Astrocyte (in vitro differentiated cells and primary cell): ENCODE data around the gene USH1C. TPM values are rescaled to one million over a fixed set of nuclear protein-coding genes. Genes with fewer than 3 reads are reported as not detected.

Experiments used
- DNase-seq: peaks from one replicate; pipeline ENCODE4 v3.0.0-alpha.2; 2010; ENCODE audit warnings: low read depth
- FAIRE-seq: peaks from 2 replicates; lab custom pipeline; 2011; peaks lifted over from hg19 to GRCh38; lab: Jason Lieb, UNC
- H2AFZ ChIP-seq: 2 replicates; pipeline ENCODE4 v1.6.0; 2012; ENCODE audit warnings: low read depth, low read length, inconsistent platforms
- H3K27ac ChIP-seq: 2 replicates; pipeline ENCODE4 v1.5.1; 2011; ENCODE audit warnings: low read depth, low read length, inconsistent platforms
- H3K27me3 ChIP-seq: 2 replicates; pipeline ENCODE4 v1.6.0; 2011; ENCODE audit warnings: low read length, inconsistent platforms; ENCODE audit not compliant: insufficient read depth
- H3K36me3 ChIP-seq: 2 replicates; pipeline ENCODE4 v1.5.1; 2011; ENCODE audit warnings: low read length, inconsistent platforms; ENCODE audit not compliant: insufficient read depth
- H3K4me1 ChIP-seq: 2 replicates; pipeline ENCODE4 v1.5.1; 2011; ENCODE audit warnings: low read length, inconsistent platforms; ENCODE audit not compliant: insufficient read depth
- H3K4me2 ChIP-seq: 2 replicates; pipeline ENCODE4 v1.6.0; 2012; ENCODE audit warnings: low read length, inconsistent platforms
- H3K4me3 ChIP-seq: 2 replicates; pipeline ENCODE4 v1.5.1; 2011; ENCODE audit warnings: low read depth, mild to moderate bottlenecking, low read length, inconsistent platforms; ENCODE audit not compliant: insufficient read depth
- H3K79me2 ChIP-seq: 2 replicates; pipeline ENCODE4 v1.6.0; 2012; ENCODE audit warnings: mild to moderate bottlenecking, low read length, inconsistent platforms; ENCODE audit not compliant: insufficient read depth
- H3K9ac ChIP-seq: 2 replicates; pipeline ENCODE4 v1.6.0; 2012; ENCODE audit warnings: mild to moderate bottlenecking, low read length, inconsistent platforms
- H3K9me3 ChIP-seq: 2 replicates; pipeline ENCODE4 v1.5.1; 2012; ENCODE audit warnings: low read depth, mild to moderate bottlenecking, low read length, inconsistent platforms; ENCODE audit not compliant: insufficient read depth
- H4K20me1 ChIP-seq: 2 replicates; pipeline ENCODE4 v1.6.0; 2012; ENCODE audit warnings: low read length, inconsistent platforms; ENCODE audit not compliant: insufficient read depth
- H3K27ac Mint-ChIP-seq: one replicate; pipeline ENCODE4 v1.8.0; 2021; ENCODE audit warnings: mild to moderate bottlenecking, mixed read lengths; ENCODE audit not compliant: unreplicated experiment
- H3K27me3 Mint-ChIP-seq: one replicate; pipeline ENCODE4 v1.8.0; 2021; ENCODE audit warnings: low read depth, mixed read lengths; ENCODE audit not compliant: unreplicated experiment
- H3K36me3 Mint-ChIP-seq: one replicate; pipeline ENCODE4 v1.8.0; 2021; ENCODE audit warnings: low read depth, mixed read lengths; ENCODE audit not compliant: unreplicated experiment
- H3K4me1 Mint-ChIP-seq: one replicate; pipeline ENCODE4 v1.8.0; 2021; ENCODE audit warnings: low read depth, mixed read lengths; ENCODE audit not compliant: unreplicated experiment
- H3K4me3 Mint-ChIP-seq: one replicate; pipeline ENCODE4 v1.8.0; 2021; ENCODE audit warnings: mild to moderate bottlenecking, moderate library complexity, mixed read lengths; ENCODE audit not compliant: unreplicated experiment
- H3K9me3 Mint-ChIP-seq: one replicate; pipeline ENCODE4 v1.8.0; 2021; ENCODE audit warnings: mild to moderate bottlenecking, mixed read lengths; ENCODE audit not compliant: unreplicated experiment
- CTCF ChIP-seq: IDR thresholded peaks from 2 replicates; pipeline ENCODE4 v1.5.1; 2011; ENCODE audit warnings: low read depth, mild to moderate bottlenecking, inconsistent platforms, low read length, moderate library complexity; ENCODE audit not compliant: insufficient read depth
- EZH2 ChIP-seq: IDR thresholded peaks from 2 replicates; pipeline ENCODE4 v1.6.1; 2012; ENCODE audit warnings: mild to moderate bottlenecking, low read length, inconsistent platforms; ENCODE audit not compliant: insufficient read depth
- total RNA-seq: library from RNA; stranded (reverse); gene quantifications from 2 replicates; pipeline ENCODE4 v1.2.1, GENCODE V29; 2021

The USH1C gene
- total RNA-seq, 1 donor from 2014 or later: not detected

GRCh38 chr11:17560281-17561110 is 16.3 kb upstream of the USH1C start:
- Histone ChIP-seq H3K9me3 (no peaks in the 10 kb centered on the region), H3K79me2 (no peaks in the 10 kb centered on the region), H3K27me3 (no peaks in the 10 kb centered on the region), H3K36me3 (no peaks in the 10 kb centered on the region), H3K27ac (no peak overlapping the region), H2AFZ (no peak overlapping the region), H3K9ac (no peak overlapping the region), H3K4me1 (no peaks in the 10 kb centered on the region), H4K20me1 (no peaks in the 10 kb centered on the region), H3K4me3 (no peak overlapping the region), H3K4me2 (no peak overlapping the region)
- no peak for DNase-seq
- TF ChIP-seq CTCF (no peak), EZH2 (no peak)
- Mint-ChIP-seq H3K36me3 (no peaks in the 10 kb centered on the region), H3K4me3 (no peak overlapping the region), H3K4me1 (no peaks in the 10 kb centered on the region), H3K27ac (no peak overlapping the region), H3K27me3 (peaks cover 40% of the 10 kb centered on the region), H3K9me3 (no peaks in the 10 kb centered on the region)
- no peak for FAIRE-seq

GRCh38 chr11:17559341-17560087 is 15.3 kb upstream of the USH1C start:
- Histone ChIP-seq H3K4me3 (no peak overlapping the region), H4K20me1 (no peaks in the 10 kb centered on the region), H3K27me3 (no peaks in the 10 kb centered on the region), H3K79me2 (no peaks in the 10 kb centered on the region), H3K36me3 (no peaks in the 10 kb centered on the region), H2AFZ (no peak overlapping the region), H3K4me2 (no peak overlapping the region), H3K4me1 (no peaks in the 10 kb centered on the region), H3K9ac (no peak overlapping the region), H3K9me3 (no peaks in the 10 kb centered on the region), H3K27ac (no peak overlapping the region)
- no peaks in the 10 kb centered on the region for H3K4me1 Mint-ChIP-seq
- H3K27ac Mint-ChIP-seq: no peak overlapping the region
- no peak overlapping the region for H3K4me3 Mint-ChIP-seq
- TF ChIP-seq EZH2 (no peak), CTCF (no peak)
- H3K9me3 Mint-ChIP-seq: peaks cover 3% of the 10 kb centered on the region
- no peaks in the 10 kb centered on the region for H3K36me3 Mint-ChIP-seq
- FAIRE-seq (no peak), DNase-seq (no peak)
- H3K27me3 Mint-ChIP-seq: peaks cover 43% of the 10 kb centered on the region
